HG02885 (cell line): ENCODE data around the gene NDUFA5.
"Not testable (repeated sequence)": the region's sequence is repeated elsewhere in the genome, so short reads cannot be mapped to it uniquely, and the experiment has no call there.

Experiments
- ATAC-seq: cut with Tn5 transposase; IDR thresholded peaks from one replicate; pipeline ENCODE4 v1.9.1; 2021; ENCODE audit warnings: mild to moderate bottlenecking; ENCODE audit not compliant: unreplicated experiment, poor library complexity

Gene NDUFA5

DNA sequence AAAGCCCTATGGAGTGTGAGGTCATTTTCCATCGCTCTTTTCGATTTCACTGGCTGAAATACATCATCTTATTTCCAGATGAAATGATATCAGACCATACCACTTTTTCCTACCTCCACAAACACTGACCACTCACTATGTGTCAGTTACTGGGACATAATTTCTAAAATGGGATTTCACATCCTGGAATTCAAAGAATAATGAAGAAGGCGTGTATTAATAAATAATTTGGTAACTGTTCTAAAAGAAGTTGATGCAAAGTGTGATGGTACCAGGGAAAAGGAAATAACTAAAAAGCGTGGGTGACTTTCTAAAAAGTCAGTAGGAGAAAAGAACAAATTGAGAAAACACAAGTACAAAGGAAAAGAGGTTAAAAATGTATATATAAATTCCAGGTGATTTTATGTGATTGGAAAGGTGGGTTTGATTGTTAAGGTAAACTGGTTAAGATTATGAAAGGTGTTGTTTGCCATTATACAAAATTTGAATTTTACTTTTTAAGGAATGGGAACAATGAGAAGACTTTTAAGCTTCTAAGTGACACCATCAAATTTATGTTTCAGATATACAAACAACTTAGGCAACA lies 764 bp upstream of the NDUFA5 start:
- ATAC-seq, result no peak

- no peak for ATAC-seq
Observed at GRCh38 chr7:123557016-123557397, 611 bp downstream of the NDUFA5 start.

DNA sequence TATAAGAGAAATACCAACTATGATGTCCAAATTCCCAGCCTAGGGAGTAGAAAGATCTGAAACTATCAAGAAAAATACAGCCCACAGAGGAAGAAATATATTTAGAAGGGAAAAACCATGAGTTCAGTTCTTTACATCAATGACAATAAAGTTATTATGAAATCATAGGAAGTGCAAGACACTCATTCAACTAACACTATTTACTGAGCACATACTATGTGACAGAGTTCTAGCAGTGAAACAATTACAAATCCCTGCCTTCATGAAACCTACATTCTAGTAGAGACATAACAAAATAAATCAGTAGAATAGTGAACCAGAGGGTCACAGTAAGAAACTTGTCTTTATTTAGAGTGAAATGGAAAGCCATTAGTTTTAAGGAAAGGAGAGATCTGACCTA lies 2.1 kb downstream of the NDUFA5 start:
- ATAC-seq, result no peak

GRCh38 chr7:123553159-123553558 lies 4.5 kb downstream of the NDUFA5 start:
- ATAC-seq, result no peak

- no peak for ATAC-seq
Observed at GRCh38 chr7:123552641-123553040, 5.0 kb downstream of the NDUFA5 start.

GRCh38 chr7:123552134-123552533 lies 5.5 kb downstream of the NDUFA5 start:
- ATAC-seq, result not testable (repeated sequence)

GRCh38 chr7:123548406-123548805 lies 9.2 kb downstream of the NDUFA5 start:
- ATAC-seq, result no peak

- no peak for ATAC-seq
Observed at GRCh38 chr7:123539871-123540270, 17.7 kb downstream of the NDUFA5 start.

DNA sequence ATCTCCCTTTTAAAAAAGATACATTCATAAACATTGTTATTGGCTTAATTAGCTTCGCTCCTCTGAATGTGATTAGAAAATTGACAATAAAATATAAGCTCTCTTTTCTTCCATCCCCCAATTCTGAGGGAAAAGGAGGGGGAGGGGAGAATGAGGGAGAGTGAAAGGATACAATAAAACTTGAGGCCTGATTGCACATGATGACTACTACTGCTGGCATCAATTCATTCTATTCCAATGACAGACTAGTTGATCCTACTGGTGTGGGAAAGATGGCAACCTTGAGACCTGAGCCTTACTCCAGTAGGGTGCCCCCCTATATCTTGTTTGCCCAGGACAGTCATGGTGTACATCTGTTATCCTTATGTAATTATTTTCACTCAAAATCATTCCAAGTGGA lies 18.7 kb downstream of the NDUFA5 start:
- no peak for ATAC-seq

DNA sequence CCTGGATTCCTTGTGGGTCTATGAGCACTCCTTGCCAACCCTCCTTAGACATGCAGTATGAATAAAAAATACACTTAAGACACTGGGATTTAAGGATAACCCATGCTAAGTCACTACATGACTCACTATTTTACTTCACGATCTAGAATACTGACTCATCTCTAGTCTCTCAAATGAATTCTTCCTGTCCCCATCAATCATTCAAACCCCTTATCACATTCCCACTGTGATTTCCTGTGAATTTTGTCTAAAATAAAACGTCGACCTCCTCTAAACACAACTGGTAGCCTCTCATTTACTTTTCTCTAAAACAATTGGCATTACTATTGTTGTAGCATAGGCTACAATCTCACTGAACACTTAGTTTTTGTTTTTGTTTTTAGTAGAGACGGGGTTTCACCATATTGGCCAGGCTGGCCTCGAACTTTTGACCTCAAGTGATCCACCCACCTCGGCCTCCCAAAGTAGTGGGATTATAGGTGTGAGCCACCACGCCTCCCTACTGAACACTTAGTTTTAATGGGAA lies 19.4 kb downstream of the NDUFA5 start:
- ATAC-seq, result no peak

- ATAC-seq, result no peak
Observed at GRCh38 chr7:123537026-123537642, 20.5 kb downstream of the NDUFA5 start.

DNA sequence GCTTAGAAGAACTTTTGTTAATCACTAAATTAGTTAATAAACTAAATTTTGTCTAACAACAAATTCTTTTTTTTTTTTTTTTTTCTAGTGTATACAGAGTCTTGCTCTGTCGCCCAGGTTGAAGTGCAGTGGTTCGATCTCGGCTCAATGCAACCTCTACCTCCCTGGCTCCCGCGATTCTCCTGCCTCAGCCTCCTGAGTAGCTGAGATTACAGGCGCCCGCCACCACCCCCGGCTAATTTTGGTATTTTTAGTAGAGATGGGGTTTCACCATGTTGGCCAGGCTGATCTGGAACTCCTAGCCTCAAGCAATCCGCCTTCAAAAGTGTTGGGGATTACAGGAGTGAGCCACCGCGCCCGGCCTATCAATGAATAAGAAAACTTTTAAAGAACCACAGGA lies 22.1 kb downstream of the NDUFA5 start:
- ATAC-seq, result no peak

DNA sequence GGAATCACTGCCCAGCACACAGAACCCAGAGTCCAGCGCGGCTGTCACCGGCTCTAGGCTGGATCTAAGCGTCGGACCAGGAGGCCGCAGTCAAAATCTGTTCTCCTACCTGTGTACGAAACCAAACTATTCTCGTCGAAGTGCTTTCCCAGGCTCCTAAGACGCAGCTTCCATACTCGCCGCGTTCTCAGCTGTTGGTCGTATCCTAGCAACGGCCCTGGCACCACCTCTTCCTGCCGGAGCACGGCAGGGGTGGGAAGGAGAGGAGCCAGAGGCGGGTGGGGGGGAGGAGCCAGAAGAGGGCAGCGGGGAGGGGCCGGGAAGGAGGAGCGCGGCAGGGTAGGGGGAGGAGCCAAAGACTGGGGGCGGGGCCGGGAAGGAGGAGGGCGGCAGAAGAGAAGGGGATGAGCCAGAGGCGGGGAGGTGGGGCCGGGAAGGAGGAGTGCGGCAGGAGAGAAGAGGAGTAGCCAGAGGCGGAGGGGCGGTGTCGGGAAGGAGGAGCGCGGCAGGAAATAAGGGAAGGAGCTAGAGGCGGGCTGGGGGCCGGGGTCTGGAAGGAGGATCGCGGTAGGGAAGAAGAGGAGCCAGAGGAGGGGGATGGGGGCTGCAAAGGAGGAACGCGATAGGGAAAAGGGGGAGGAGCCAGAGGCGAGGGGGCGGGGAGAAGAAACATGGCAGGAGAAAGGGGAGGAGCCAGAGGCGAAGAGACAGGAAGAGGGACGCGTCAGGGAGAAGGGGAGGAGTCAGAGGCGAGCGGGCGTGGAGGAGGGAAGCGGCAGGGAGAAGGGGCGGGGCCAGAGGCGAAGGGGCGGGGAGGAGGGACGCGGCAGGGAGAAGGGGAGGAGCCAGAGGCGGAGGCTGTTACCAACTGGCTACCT lies 23.0 kb downstream of the NDUFA5 start, which contains the start of gene IQUB:
Gene IQUB, minus strand, starts transcription at position 213 of the 878 bp plus-strand sequence. CDS start 22,255 bp downstream, outside the sequence.
- ATAC-seq, result peak; percentile 80

GRCh38 chr7:123533929-123534382 lies 23.7 kb downstream of the NDUFA5 start:
- ATAC-seq, result peak; percentile 4

GRCh38 chr7:123533553-123533917 lies 24.1 kb downstream of the NDUFA5 start:
- ATAC-seq, result no peak

DNA sequence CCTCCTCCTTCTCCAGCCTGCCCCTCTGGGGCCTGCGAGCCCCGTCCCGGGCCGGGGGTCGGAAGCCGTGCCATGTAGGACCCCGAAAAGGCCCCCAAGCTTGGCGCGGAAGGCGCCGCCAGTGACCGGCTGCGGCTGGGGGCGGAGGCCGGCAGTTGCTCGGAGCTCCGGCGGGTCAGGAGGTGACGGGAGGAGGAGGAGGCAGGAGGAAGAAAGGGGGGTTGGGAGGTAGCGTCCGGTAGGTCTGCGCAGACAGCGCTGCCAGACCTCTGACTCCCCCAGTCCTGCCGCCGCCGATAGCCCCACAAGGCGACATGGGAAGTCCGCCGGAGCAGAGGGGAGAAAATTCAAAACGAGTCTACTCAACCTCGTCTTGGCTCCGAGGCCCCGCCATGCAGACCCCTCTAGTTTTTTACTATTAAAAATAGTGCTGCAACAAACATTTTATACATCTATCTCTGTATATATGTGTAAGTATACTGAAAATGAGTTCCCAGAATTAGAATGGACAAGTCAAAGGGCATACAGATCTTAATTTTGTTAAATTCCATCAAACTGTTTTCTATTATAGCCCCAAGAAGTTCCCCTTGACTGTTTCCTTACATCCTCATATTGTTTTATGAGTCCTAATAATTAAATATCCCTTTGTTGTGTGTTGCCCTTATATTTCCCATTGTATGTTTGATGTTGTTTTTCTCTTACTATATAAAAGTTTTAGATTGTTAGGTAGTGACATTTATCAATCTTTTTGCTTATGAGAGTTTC lies 24.6 kb downstream of the NDUFA5 start:
- ATAC-seq, result peak; percentile 21

- peak; percentile 1 for ATAC-seq
Observed at GRCh38 chr7:123532343-123532742, 25.3 kb downstream of the NDUFA5 start.

GRCh38 chr7:123530035-123530591 lies 27.5 kb downstream of the NDUFA5 start:
- not testable (repeated sequence) for ATAC-seq

DNA sequence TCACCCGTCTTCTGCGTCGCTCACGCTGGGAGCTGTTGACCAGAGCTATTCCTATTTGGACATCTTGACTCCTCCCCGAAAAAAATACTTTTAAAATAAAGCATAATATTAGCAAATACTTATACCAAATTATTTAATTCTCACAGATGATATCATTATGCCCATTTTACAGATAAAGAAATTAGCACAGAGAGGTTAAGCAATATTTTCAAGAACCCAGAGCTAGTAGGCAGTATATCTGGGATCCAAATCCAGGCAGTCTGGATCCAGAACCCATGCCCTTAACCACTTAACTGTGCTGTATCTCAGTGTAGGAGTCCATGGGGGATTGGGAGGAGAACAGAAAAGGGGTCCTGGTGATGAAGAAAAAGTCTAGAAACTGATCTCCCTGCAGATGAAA lies 29.4 kb downstream of the NDUFA5 start:
- ATAC-seq, result no peak

DNA sequence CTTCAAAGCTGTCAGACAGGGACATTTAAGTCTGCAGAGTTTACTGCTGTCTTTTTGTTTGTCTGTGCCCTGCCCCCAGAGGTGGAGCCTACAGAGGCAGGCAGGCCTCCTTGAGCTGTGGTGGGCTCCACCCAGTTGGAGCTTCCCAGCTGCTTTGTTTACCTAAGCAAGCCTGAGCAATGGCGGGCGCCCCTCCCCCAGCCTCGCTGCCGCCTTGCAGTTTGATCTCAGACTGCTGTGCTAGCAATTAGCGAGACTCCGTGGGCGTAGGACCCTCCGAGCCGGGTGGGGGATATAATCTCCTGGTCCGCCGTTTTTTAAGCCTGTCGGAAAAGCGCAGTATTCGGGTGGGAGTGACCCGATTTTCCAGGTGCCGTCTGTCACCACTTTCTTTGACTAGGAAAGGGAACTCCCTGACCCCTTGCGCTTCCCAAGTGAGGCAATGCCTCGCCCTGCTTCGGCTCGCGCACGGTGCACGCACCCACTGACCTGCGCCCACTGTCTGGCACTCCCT lies 29.8 kb downstream of the NDUFA5 start:
- not testable (repeated sequence) for ATAC-seq
